Measurements from ENCODE around the gene HPSE2.
"Not testable (repeated sequence)": the region's sequence is repeated elsewhere in the genome, so short reads cannot be mapped to it uniquely, and the experiment has no call there.

HPSE2 gene

GRCh38 chr10:98908868-98909267 lies 326.8 kb downstream of the HPSE2 start:
- FAIRE-seq: no peak
- TF ChIP-seq TAF1 (IDR thresholded peaks at IDR 0.05; ENCODE audit: borderline replicate concordance, low read depth, low read length): no peak
- TF ChIP-seq POLR2A (IDR thresholded peaks at IDR 0.05; ENCODE audit: low read depth, low read length): no peak
- TF ChIP-seq POLR2AphosphoS5 (IDR thresholded peaks at IDR 0.05; ENCODE audit: low read depth, low read length): no peak

GRCh38 chr10:98908247-98908646 lies 327.4 kb downstream of the HPSE2 start:
- FAIRE-seq; DNase-seq (ENCODE audit: insufficient read length): not testable (repeated sequence)

More at GRCh38 chr10:98908868-98909267, 326.8 kb downstream of the HPSE2 start:
- DNase-seq (ENCODE audit: insufficient read length): no peak

- TF ChIP-seq TAF1 (IDR thresholded peaks at IDR 0.05; ENCODE audit: borderline replicate concordance, low read depth, low read length) (no peak), POLR2A (IDR thresholded peaks at IDR 0.05; ENCODE audit: low read depth, low read length) (no peak), POLR2AphosphoS5 (IDR thresholded peaks at IDR 0.05; ENCODE audit: low read depth, low read length) (no peak)
- no peak for FAIRE-seq
- DNase-seq (ENCODE audit: insufficient read length): no peak
These were observed 334.1 kb downstream of the HPSE2 start for GRCh38 chr10:98901441-98902110.

- FAIRE-seq (no peak), DNase-seq (ENCODE audit: insufficient read length) (no peak)
- TF ChIP-seq POLR2AphosphoS5 (IDR thresholded peaks at IDR 0.05; ENCODE audit: low read depth, low read length) (no peak), TAF1 (IDR thresholded peaks at IDR 0.05; ENCODE audit: borderline replicate concordance, low read depth, low read length) (no peak), POLR2A (IDR thresholded peaks at IDR 0.05; ENCODE audit: low read depth, low read length) (no peak)
These were observed 336.6 kb downstream of the HPSE2 start for GRCh38 chr10:98899018-98899417.

GRCh38 chr10:98892523-98892922 lies 343.1 kb downstream of the HPSE2 start:
- TF ChIP-seq POLR2A (IDR thresholded peaks at IDR 0.05; ENCODE audit: low read depth, low read length) (no peak), POLR2AphosphoS5 (IDR thresholded peaks at IDR 0.05; ENCODE audit: low read depth, low read length) (no peak), TAF1 (IDR thresholded peaks at IDR 0.05; ENCODE audit: borderline replicate concordance, low read depth, low read length) (no peak)
- no peak for FAIRE-seq
- DNase-seq (ENCODE audit: insufficient read length): no peak

- DNase-seq (ENCODE audit: insufficient read length): no peak
- no peak for TF ChIP-seq POLR2A (IDR thresholded peaks at IDR 0.05; ENCODE audit: low read depth, low read length)
- no peak for TF ChIP-seq POLR2AphosphoS5 (IDR thresholded peaks at IDR 0.05; ENCODE audit: low read depth, low read length)
- TF ChIP-seq TAF1 (IDR thresholded peaks at IDR 0.05; ENCODE audit: borderline replicate concordance, low read depth, low read length): no peak
- no peak for FAIRE-seq
These were observed 349.0 kb downstream of the HPSE2 start for GRCh38 chr10:98886686-98887085.

GRCh38 chr10:98885378-98885777 lies 350.3 kb downstream of the HPSE2 start:
- no peak for TF ChIP-seq TAF1 (IDR thresholded peaks at IDR 0.05; ENCODE audit: borderline replicate concordance, low read depth, low read length)
- TF ChIP-seq POLR2AphosphoS5 (IDR thresholded peaks at IDR 0.05; ENCODE audit: low read depth, low read length): no peak
- TF ChIP-seq POLR2A (IDR thresholded peaks at IDR 0.05; ENCODE audit: low read depth, low read length): no peak
- FAIRE-seq: no peak
- no peak for DNase-seq (ENCODE audit: insufficient read length)

- DNase-seq (ENCODE audit: insufficient read length) (no peak), FAIRE-seq (no peak)
- TF ChIP-seq POLR2A (IDR thresholded peaks at IDR 0.05; ENCODE audit: low read depth, low read length) (no peak), POLR2AphosphoS5 (IDR thresholded peaks at IDR 0.05; ENCODE audit: low read depth, low read length) (no peak), TAF1 (IDR thresholded peaks at IDR 0.05; ENCODE audit: borderline replicate concordance, low read depth, low read length) (no peak)
These were observed 353.9 kb downstream of the HPSE2 start for GRCh38 chr10:98881789-98882188.

- no peak for TF ChIP-seq TAF1 (IDR thresholded peaks at IDR 0.05; ENCODE audit: borderline replicate concordance, low read depth, low read length)
- TF ChIP-seq POLR2AphosphoS5 (IDR thresholded peaks at IDR 0.05; ENCODE audit: low read depth, low read length): no peak
- no peak for TF ChIP-seq POLR2A (IDR thresholded peaks at IDR 0.05; ENCODE audit: low read depth, low read length)
- DNase-seq (ENCODE audit: insufficient read length): no peak
- FAIRE-seq: no peak
These were observed 354.7 kb downstream of the HPSE2 start for GRCh38 chr10:98880971-98881370.

- DNase-seq (ENCODE audit: insufficient read length) (no peak), FAIRE-seq (no peak)
- TF ChIP-seq POLR2A (IDR thresholded peaks at IDR 0.05; ENCODE audit: low read depth, low read length) (no peak), POLR2AphosphoS5 (IDR thresholded peaks at IDR 0.05; ENCODE audit: low read depth, low read length) (no peak), TAF1 (IDR thresholded peaks at IDR 0.05; ENCODE audit: borderline replicate concordance, low read depth, low read length) (no peak)
These were observed 356.7 kb downstream of the HPSE2 start for GRCh38 chr10:98878921-98879320.

GRCh38 chr10:98878418-98878817 lies 357.2 kb downstream of the HPSE2 start:
- TF ChIP-seq TAF1 (IDR thresholded peaks at IDR 0.05; ENCODE audit: borderline replicate concordance, low read depth, low read length) (no peak), POLR2AphosphoS5 (IDR thresholded peaks at IDR 0.05; ENCODE audit: low read depth, low read length) (no peak), POLR2A (IDR thresholded peaks at IDR 0.05; ENCODE audit: low read depth, low read length) (no peak)
- FAIRE-seq (no peak), DNase-seq (ENCODE audit: insufficient read length) (no peak)

GRCh38 chr10:98861962-98862361 lies 373.7 kb downstream of the HPSE2 start:
- no peak for TF ChIP-seq TAF1 (IDR thresholded peaks at IDR 0.05; ENCODE audit: borderline replicate concordance, low read depth, low read length)
- no peak for TF ChIP-seq POLR2A (IDR thresholded peaks at IDR 0.05; ENCODE audit: low read depth, low read length)
- no peak for TF ChIP-seq POLR2AphosphoS5 (IDR thresholded peaks at IDR 0.05; ENCODE audit: low read depth, low read length)
- DNase-seq (ENCODE audit: insufficient read length) (no peak), FAIRE-seq (no peak)
